Kasumi-1 (cell line): Measurements from ENCODE around the gene STOML1.

Experiments used
- DNase-seq, 2 experiments: peaks; one replicate each; lab custom pipeline; 2025; lab: John Stamatoyannopoulos, UW

Gene STOML1, protein sequence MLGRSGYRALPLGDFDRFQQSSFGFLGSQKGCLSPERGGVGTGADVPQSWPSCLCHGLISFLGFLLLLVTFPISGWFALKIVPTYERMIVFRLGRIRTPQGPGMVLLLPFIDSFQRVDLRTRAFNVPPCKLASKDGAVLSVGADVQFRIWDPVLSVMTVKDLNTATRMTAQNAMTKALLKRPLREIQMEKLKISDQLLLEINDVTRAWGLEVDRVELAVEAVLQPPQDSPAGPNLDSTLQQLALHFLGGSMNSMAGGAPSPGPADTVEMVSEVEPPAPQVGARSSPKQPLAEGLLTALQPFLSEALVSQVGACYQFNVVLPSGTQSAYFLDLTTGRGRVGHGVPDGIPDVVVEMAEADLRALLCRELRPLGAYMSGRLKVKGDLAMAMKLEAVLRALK

DNA sequence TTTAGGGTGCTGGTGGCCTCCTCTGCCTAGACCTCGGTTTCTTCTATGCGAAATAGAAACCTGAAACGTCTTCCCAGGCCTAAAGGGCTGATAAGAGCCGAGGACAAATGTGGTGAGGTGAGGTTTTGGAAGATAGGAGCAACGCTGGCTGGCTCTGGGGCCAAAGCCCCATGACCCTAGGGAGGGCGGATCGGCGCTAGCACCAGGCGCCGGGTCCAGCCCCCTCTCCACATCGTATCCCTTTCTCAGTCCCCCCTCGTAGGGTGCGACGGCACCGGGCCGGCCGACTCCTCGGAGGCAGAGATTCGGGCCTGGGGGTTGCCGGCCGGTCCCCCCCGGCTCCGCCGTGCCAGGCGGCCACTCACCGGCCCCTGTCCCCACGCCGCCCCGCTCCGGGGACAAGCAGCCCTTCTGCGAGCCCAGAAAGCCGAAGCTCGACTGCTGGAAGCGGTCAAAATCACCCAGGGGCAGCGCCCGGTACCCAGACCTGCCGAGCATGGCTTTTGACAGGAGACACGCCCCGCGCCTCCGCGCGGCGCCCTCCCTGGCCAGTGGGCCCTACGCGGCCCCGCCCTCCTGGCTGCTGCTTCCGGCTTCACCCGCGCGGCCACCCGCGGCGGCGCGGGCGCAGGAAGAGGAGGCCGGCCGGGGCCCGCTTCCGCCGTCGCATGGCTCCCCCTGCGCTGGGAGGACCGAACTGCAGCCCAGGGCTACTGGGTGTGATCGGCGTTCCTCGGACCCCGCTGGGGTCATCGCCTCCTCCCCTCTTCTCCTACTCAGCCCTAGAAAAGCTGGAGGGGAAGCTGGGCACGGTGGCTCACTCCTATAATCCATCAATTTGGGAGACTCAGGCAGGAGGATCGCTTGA, at the start of gene STOML1:
Gene STOML1, minus strand, starts transcription at position 570 of the 868 bp plus-strand sequence. Its CDS starts 72 bp downstream, at position 498.
- DNase-seq = peak; percentile 85 to 91

GRCh38 chr15:74041311-74041756, 49.2 kb upstream of the STOML1 start:
- DNase-seq = no peak

GRCh38 chr15:74040109-74040850, 48.2 kb upstream of the STOML1 start:
- DNase-seq = no peak

DNA sequence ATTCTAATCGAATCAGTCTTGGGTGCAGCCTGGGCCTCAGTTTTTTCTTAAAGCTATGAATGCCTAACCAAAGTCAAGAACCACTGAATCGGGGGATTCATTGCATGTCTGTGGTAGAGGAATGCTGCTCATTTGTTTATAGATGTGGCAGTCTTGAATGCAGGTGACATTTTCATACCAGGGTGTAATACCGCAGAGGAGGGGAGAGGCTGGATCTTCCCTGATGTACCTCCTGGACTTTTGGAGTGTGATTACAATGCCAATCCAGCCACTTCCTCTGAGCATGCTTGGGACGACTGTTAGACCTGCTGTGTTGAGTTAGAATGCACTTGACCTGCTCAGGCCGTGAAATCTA, 47.5 kb upstream of the STOML1 start:
- DNase-seq = no peak

DNA sequence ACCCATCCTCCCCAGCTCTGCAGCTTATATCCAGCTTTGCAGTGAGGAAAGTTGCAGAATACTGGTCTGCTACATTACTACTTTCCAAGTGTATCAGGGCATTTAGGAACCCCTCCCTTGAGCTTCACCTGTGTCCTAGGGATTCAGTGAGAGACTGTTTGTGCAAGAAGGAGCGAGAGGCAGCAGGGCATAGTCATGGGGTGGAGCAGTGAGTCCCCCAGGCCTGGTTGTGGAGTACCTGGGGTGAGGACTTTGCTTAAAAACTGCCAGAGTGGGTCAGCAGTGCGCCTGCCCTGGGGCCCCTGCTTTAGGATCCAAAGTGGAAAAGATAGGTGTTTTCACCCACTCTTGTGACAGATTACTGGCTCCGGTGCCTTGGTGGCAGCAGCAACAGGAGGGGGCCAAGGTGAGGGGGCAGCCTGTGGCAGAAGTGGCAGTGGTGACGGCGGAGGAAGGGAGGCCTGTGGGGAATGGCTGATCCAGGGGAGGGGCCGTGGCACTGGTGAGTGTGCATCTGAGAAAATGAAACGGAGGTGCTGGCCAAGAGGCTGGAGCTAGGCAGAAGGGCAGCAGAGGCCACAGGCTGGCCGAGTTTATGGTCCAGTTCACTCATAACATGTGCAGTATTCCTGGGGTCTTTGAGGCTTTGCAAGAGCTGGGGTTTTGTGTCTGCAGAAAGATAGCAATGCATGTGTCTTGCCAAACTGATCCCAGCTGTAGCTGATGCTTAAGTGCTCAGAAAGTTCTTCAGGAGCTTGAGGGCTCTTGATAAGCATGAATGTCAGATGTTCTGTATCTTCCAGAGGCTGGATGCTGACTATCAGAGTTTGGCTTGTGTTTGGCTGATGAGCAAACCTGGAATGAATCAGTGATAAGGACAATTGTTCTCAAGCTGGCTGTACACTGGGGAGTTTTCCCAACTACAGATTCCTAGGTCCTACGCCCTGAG, 46.9 kb upstream of the STOML1 start:
- no peak for DNase-seq

GRCh38 chr15:74037171-74038117, 45.3 kb upstream of the STOML1 start:
- no peak for DNase-seq

DNA sequence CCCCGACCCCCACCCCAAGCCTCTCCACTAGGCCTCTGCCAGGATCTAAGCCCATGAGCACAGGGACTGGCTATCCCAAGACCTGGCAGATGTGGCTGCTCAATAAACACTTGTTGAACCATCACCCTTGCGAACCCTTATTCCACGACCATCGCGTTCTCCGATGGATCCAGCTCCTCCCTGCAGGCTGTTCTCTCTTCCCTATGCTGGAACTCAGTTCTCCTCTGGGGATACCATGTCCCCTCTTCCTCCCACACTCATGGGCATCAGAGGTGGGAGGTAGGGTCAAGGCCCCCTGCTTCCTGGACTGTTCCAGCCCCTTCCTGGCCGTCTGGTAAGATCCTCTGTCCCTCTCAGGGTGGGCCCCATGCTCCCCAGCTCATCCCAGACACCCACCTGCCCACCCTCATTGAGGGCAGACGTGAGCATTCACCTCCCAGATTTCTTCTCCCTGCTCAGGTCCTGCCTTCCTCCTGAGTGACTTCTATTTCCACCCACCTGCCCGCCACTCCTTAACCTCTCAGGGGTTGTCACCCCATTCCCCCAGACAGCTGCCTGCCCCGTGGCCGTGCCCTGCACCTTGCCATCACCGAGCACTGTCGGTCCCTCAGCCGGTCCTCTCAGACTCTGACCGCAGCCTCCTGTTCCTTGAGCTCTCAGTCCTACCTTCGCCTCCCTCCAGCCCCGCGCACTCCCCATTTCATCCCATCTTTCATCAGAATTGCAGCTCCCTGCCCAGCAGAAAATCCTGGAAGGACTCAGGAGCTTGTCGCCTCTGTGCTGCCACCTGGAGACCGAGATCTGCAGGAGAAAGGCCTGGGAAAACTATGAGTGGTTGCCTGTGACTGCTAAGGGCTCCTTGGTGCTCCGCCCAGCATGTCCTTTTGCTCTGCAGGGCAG, 44.4 kb upstream of the STOML1 start:
- DNase-seq = peak; percentile 37

- DNase-seq = no peak
These were observed 43.3 kb upstream of the STOML1 start for GRCh38 chr15:74035121-74036017.

DNA sequence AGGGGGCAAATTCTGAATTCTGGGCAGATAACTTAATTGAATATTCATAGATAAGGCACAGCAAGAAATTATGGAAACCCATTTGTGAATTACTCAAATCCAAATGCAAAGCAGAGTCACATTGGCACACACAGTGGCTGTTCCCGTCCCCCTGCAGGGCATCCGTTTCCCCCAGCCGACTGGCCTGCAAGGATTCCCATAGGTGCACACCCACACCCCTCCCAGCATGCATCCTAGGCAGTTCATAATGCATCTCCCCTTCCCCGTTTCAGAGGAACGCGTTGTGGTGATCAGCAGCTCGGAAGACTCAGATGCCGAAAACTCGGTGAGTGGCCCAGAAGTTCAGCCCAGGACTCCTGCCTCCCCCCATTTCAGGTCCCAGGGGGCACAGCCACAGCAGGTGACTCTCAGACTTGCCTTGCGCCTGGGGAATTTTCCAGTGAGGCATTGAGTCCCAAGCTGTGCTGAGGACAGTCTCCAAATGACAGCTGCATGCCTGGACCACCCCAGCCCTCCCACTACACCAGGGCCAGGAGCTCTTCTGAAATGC, 42.2 kb upstream of the STOML1 start:
- DNase-seq = no peak

DNA sequence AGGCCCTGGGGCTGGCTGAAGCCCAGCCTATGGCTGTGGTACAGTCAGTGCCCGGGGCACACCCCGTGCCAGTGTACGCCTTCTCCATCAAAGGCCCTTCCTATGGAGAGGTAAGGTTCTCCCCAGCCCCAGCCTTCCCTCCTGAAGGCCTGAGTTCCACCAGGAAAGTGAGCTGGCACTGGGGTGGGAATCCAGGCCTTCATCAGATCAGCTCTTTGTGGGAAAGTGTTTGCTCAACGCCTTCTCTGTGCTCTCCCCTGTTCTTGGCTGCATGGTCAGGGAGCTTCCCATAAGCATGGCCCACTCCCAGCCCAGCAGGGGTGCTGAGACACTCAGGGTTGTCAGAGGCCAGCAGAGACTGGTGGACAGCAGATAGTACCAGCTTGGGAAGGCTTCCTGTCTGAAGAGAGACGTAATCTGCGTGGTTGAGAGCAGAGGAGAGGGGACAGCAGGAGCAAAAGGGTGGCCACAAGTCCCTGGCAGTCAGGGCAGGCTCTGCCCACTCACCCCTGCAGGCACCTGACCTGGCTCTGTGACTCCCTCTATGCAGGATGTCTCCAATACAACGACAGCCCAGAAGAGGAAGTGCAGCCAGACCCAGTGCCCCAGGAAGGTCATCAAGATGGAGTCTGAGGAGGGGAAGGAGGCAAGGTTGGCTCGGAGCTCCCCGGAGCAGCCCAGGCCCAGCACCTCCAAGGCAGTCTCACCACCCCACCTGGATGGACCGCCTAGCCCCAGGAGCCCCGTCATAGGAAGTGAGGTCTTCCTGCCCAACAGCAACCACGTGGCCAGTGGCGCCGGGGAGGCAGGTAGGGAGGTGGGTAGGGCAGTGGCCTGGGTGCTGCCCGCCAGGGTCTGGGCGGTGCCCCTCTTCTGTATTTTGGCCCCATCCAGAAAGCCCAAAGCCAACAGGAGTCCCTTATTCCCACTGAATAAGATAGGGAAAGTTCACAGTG, 40.8 kb upstream of the STOML1 start:
- peak in 1 of 2 experiments; percentile 9 for DNase-seq

DNA sequence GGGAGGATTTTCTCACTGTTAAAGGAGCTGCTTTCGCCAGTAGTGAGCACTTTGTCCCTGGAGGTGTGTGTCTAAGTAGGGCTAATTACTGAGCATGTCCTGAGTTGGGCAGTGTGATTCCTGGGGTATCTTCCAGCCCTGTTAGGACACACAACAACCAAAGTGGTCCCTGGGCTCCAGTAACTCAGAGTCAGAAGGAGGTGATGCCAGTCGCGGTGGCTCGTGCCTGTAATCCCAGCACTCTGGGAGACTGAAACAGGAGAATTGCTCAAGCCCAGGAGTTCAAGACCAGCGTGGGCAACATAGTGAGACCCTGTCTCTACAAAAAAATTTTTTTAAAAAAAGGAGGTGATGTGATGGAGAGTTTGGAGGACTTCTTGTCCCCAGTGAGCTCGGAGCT, 40.0 kb upstream of the STOML1 start:
- DNase-seq = no peak

- DNase-seq = no peak
These were observed 36.6 kb upstream of the STOML1 start for GRCh38 chr15:74028646-74029045.

DNA sequence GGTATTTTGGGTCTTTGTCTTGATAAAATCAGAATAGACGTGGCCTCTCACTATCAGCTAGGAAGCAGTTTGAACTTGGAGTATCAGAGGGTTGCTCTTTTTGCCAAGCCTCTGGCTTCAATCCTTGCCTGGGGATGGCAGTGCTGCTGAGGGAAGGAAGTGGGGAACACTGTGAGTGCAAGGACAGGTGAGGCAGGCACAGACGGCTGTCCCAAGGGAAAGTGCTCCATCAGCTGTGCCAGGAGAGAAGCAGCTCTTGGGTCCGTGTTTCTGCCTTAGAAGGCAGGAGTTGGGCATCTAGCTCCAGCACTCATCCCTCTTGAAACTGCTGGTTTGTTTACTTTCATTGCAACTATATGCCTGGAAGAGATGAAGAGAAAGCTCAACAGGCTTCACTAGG, 35.6 kb upstream of the STOML1 start:
- no peak for DNase-seq

DNA sequence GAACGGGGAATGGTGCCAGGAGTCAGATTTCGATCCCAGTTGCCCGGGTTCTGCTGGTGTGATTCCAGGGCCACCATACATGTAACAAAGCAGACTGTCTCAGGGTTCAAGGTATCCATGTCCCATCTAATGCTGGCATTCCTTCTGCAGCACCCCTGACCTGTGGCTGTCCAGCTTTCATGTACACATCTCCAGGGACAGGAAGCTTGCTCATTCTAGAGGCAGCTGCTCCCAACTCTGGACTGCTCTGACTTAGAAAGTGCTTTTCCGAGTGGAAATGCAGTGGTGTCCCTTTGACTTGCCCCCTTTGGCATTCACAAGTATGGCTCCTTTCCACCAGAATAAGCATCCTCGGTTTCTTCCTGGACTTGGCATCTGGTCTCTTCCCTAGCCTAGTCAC, 33.3 kb upstream of the STOML1 start:
- DNase-seq = no peak

DNA sequence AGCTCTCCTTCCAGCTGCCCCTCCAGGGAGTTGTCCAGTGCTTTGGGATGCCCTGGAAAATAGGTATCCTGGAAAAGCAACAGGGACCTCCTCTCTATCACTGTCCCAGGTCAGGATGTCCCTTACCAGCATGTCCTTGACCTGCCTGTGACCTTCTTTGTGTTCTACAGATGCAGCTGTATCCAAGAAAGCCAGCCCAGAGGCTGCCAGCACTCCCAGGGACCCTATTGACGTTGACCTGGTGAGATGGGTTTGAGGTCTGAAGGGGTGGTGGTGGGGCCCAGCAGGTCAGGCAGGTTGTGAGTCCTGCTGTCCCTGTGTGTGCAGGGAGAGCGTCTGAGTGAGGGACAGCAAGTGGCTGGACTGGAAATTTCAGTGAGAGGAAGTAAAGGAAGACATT, 32.6 kb upstream of the STOML1 start:
- DNase-seq = no peak

- DNase-seq = no peak
These were observed 30.8 kb upstream of the STOML1 start for GRCh38 chr15:74022706-74023470.
